Esophagus muscularis mucosa (tissue), 4 donors: ENCODE data around the gene CALML4. TPM values are rescaled to one million over a fixed set of nuclear protein-coding genes. Genes with fewer than 3 reads are reported as not detected.

Experiments
- total RNA-seq, 4 donors: library from RNA; depleted of rRNA; stranded (reverse); fragments of >200 nt; gene quantifications; one replicate each; pipeline versions ENCODE4 v1.1.0 to v1.2.1, GENCODE V29; 2016

CALML4 gene
- total RNA-seq, 4 donors from 2014 or later, result 14.2 to 45.8 (median 32.1) TPM

Other genes starting within 250 kb of the CALML4 start
- 10 to 100 TPM; 26.2 to 68.4 (median 53.1) TPM for gene PIAS1, start 151.0 kb downstream of the CALML4 start, total RNA-seq
- gene CLN6, start 24.4 kb upstream of the CALML4 start, total RNA-seq, result 10 to 100 TPM; 13.4 to 18.2 (median 16.1) TPM
- gene FEM1B, start 72.4 kb upstream of the CALML4 start, total RNA-seq, result 10 to 100 TPM; 53.1 to 71.5 (median 56.5) TPM
- gene ITGA11, start 226.8 kb upstream of the CALML4 start, total RNA-seq, result 10 to 100 TPM in 2 of 4 donors, 1 to 10 TPM in 2; 3.3 to 15.8 (median 8.6) TPM